ENCODE results near the gene ZNF280D.

The ZNF280D gene

GRCh38 chr15:56628893-56629532 is 104.3 kb downstream of the ZNF280D start:
- no peak for DNase-seq

- no peak for DNase-seq
These were observed 113.4 kb downstream of the ZNF280D start for GRCh38 chr15:56619887-56620286.

GRCh38 chr15:56617628-56618027 is 115.7 kb downstream of the ZNF280D start:
- DNase-seq, result no peak

- DNase-seq, result no peak
These were observed 116.8 kb downstream of the ZNF280D start for GRCh38 chr15:56616551-56616950.

GRCh38 chr15:56613811-56614210 is 119.5 kb downstream of the ZNF280D start:
- DNase-seq, result no peak

GRCh38 chr15:56608993-56609392 is 124.3 kb downstream of the ZNF280D start:
- no peak for DNase-seq

- no peak for DNase-seq
These were observed 125.0 kb downstream of the ZNF280D start for GRCh38 chr15:56608140-56608778.

GRCh38 chr15:56602253-56602652 is 131.1 kb downstream of the ZNF280D start:
- no peak for DNase-seq

GRCh38 chr15:56600380-56600779 is 132.9 kb downstream of the ZNF280D start:
- no peak for DNase-seq

GRCh38 chr15:56598991-56599390 is 134.3 kb downstream of the ZNF280D start:
- DNase-seq, result no peak

- no peak for DNase-seq
These were observed 145.6 kb downstream of the ZNF280D start for GRCh38 chr15:56587686-56588085.

GRCh38 chr15:56586206-56586605 is 147.1 kb downstream of the ZNF280D start:
- DNase-seq, result no peak

- DNase-seq, result no peak
These were observed 150.5 kb downstream of the ZNF280D start for GRCh38 chr15:56582785-56583184.
